H9 (cell line): ENCODE data around the gene SYTL1. TPM values are rescaled to one million over a fixed set of nuclear protein-coding genes. Genes with fewer than 3 reads are reported as not detected.

Experiments used
- DNase-seq: peaks from one replicate; pipeline ENCODE4 v3.0.0-alpha.2; 2017
- H2AFZ ChIP-seq: one replicate; pipeline ENCODE4 v1.6.1; 2013; ENCODE audit warnings: mild to moderate bottlenecking, low read length, control low read depth, moderate library complexity
- H2AK5ac ChIP-seq: 2 replicates; pipeline ENCODE4 v1.6.1; 2013; ENCODE audit warnings: low read length, control low read depth, mixed read lengths; ENCODE audit not compliant: insufficient read length
- H2BK120ac ChIP-seq: one replicate; pipeline ENCODE4 v1.6.1; 2013; ENCODE audit warnings: low read depth, mild to moderate bottlenecking, low read length, control low read depth, inconsistent platforms; ENCODE audit not compliant: poor library complexity, severe bottlenecking
- H2BK12ac ChIP-seq: 2 replicates; pipeline ENCODE4 v1.6.1; 2013; ENCODE audit warnings: low read length, control low read depth, mixed read lengths, low read depth; ENCODE audit not compliant: insufficient read length
- H2BK15ac ChIP-seq: 2 replicates; pipeline ENCODE4 v1.6.1; 2013; ENCODE audit warnings: low read depth, low read length, control low read depth
- H2BK20ac ChIP-seq: one replicate; pipeline ENCODE4 v1.6.1; 2013; ENCODE audit warnings: low read depth, mild to moderate bottlenecking, low read length, control low read depth, inconsistent platforms; ENCODE audit not compliant: poor library complexity, severe bottlenecking
- H2BK5ac ChIP-seq: 2 replicates; pipeline ENCODE4 v1.6.1; 2013; ENCODE audit warnings: low read length, control low read depth, mixed read lengths; ENCODE audit not compliant: insufficient read length
- H3K14ac ChIP-seq: 2 replicates; pipeline ENCODE4 v1.6.1; 2013; ENCODE audit warnings: low read length, control low read depth; ENCODE audit not compliant: insufficient read depth
- H3K18ac ChIP-seq: 2 replicates; pipeline ENCODE4 v1.6.1; 2013; ENCODE audit warnings: low read depth, mild to moderate bottlenecking, mixed read lengths, low read length, control low read depth; ENCODE audit not compliant: insufficient read length
- H3K23ac ChIP-seq: 2 replicates; pipeline ENCODE4 v1.6.1; 2013; ENCODE audit warnings: low read length, control low read depth, mixed read lengths, low read depth; ENCODE audit not compliant: insufficient read length
- H3K23me2 ChIP-seq: 2 replicates; pipeline ENCODE4 v1.6.1; 2013; ENCODE audit warnings: low read depth, mild to moderate bottlenecking, mixed read lengths, low read length, control low read depth; ENCODE audit not compliant: insufficient read length, poor library complexity, severe bottlenecking
- H3K27ac ChIP-seq: 2 replicates; pipeline ENCODE4 v1.5.1; 2013; ENCODE audit warnings: low read length, control low read depth, mixed read lengths, low read depth; ENCODE audit not compliant: insufficient read length
- H3K27me3 ChIP-seq: 2 replicates; pipeline ENCODE4 v1.6.1; 2013; ENCODE audit warnings: low read length, control low read depth, inconsistent platforms; ENCODE audit not compliant: insufficient read depth
- H3K4ac ChIP-seq: 2 replicates; pipeline ENCODE4 v1.6.1; 2013; ENCODE audit warnings: low read depth, mild to moderate bottlenecking, control low read depth, inconsistent platforms, low read length, moderate library complexity
- H3K4me1 ChIP-seq: 2 replicates; pipeline ENCODE4 v1.6.1; 2013; ENCODE audit warnings: low read length, control low read depth, inconsistent platforms; ENCODE audit not compliant: insufficient read depth
- H3K4me2 ChIP-seq: 2 replicates; pipeline ENCODE4 v1.6.1; 2013; ENCODE audit warnings: low read length, control low read depth, mixed read lengths; ENCODE audit not compliant: insufficient read length, insufficient read depth
- H3K56ac ChIP-seq: 2 replicates; pipeline ENCODE4 v1.6.1; 2013; ENCODE audit warnings: low read depth, mild to moderate bottlenecking, mixed read lengths, low read length, control low read depth; ENCODE audit not compliant: insufficient read length
- H3K79me1 ChIP-seq: 2 replicates; pipeline ENCODE4 v1.6.1; 2013; ENCODE audit warnings: low read depth, mild to moderate bottlenecking, moderate library complexity, low read length, control low read depth, inconsistent platforms; ENCODE audit not compliant: insufficient read depth, poor library complexity, severe bottlenecking
- H3K79me2 ChIP-seq: 2 replicates; pipeline ENCODE4 v1.6.1; 2013; ENCODE audit warnings: low read length, control low read depth, inconsistent platforms; ENCODE audit not compliant: insufficient read depth
- H3K9ac ChIP-seq: 2 replicates; pipeline ENCODE4 v1.6.1; 2013; ENCODE audit warnings: low read length, control low read depth, mixed read lengths; ENCODE audit not compliant: insufficient read length; ENCODE audit errors: extremely low read depth
- H3K9me3 ChIP-seq: one replicate; pipeline ENCODE4 v1.6.1; 2013; ENCODE audit warnings: low read depth, low read length, inconsistent platforms; ENCODE audit not compliant: control insufficient read depth
- H3T11ph ChIP-seq: one replicate; pipeline ENCODE4 v1.6.1; 2013; ENCODE audit warnings: mild to moderate bottlenecking, low read length, control low read depth, inconsistent platforms
- H4K20me1 ChIP-seq: one replicate; pipeline ENCODE4 v1.6.1; 2013; ENCODE audit not compliant: control insufficient read depth, insufficient read length, insufficient read depth
- H4K5ac ChIP-seq: 2 replicates; pipeline ENCODE4 v1.6.1; 2013; ENCODE audit warnings: low read depth, mild to moderate bottlenecking, mixed read lengths, low read length, control low read depth; ENCODE audit not compliant: insufficient read length
- H4K8ac ChIP-seq: replicated peaks from 2 replicates; pipeline ENCODE4 v1.6.1; 2013; ENCODE audit warnings: low read length, control low read depth, mixed read lengths, low read depth; ENCODE audit not compliant: insufficient read length
- H4K91ac ChIP-seq: 2 replicates; pipeline ENCODE4 v1.6.1; 2013; ENCODE audit warnings: low read depth, mild to moderate bottlenecking, moderate library complexity, mixed read lengths, low read length, control low read depth; ENCODE audit not compliant: insufficient read length
- H3K27ac Mint-ChIP-seq, 3 experiments: 2 replicates in 2 of 3; 3 replicates in 1 of 3; pipeline ENCODE4 v1.8.0; 2020 to 2021; ENCODE audit warnings: mixed read lengths in 3 of 3, mild to moderate bottlenecking in 1 of 3, moderate library complexity in 1 of 3
- H3K27me3 Mint-ChIP-seq: 2 replicates; pipeline ENCODE4 v1.8.0; 2021; ENCODE audit warnings: low read depth, mild to moderate bottlenecking, moderate library complexity, mixed read lengths
- H3K36me3 Mint-ChIP-seq, 3 experiments: 2 replicates in 2 of 3; 3 replicates in 1 of 3; pipeline ENCODE4 v1.8.0; 2020 to 2021; ENCODE audit warnings: low read depth in 3 of 3, mixed read lengths in 3 of 3; ENCODE audit not compliant: insufficient read depth in 1 of 3
- H3K4me1 Mint-ChIP-seq, 2 experiments: 2 replicates each; pipeline ENCODE4 v1.8.0; 2020; ENCODE audit warnings: mixed read lengths in 2 of 2
- H3K4me3 Mint-ChIP-seq, 2 experiments: 2 replicates in 1 of 2; 3 replicates in 1 of 2; pipeline ENCODE4 v1.8.0; 2020 to 2021; ENCODE audit warnings: mild to moderate bottlenecking in 2 of 2, mixed read lengths in 2 of 2, moderate library complexity in 1 of 2
- H3K9me3 Mint-ChIP-seq, 2 experiments: 2 replicates in 1 of 2; 3 replicates in 1 of 2; pipeline ENCODE4 v1.8.0; 2020; ENCODE audit warnings: mild to moderate bottlenecking in 2 of 2, mixed read lengths in 2 of 2, moderate library complexity in 1 of 2
- WGBS: extraction: QIAGEN DNeasy Blood & Tissue Kit; methylation state at CpG from one replicate; pipeline ENCODE4 v1.1.7; 2013; ENCODE audit warnings: missing lambda C conversion rate, low lambda C conversion rate, mixed read lengths; ENCODE audit not compliant: insufficient read length; ENCODE audit errors: extremely low coverage; 5-methylcytosine and 5-hydroxymethylcytosine counted together
- total RNA-seq: library from RNA; stranded (reverse); gene quantifications from 2 replicates; pipeline ENCODE4 v1.2.1, GENCODE V29; 2021
- TF ChIP-seq, protein P1 (sequence below): fragments of 200-600 bp; sonication (generic); conservative IDR thresholded peaks from 3 replicates; pipeline ENCODE4 v1.8.0; 2021; ENCODE audit warnings: antibody characterized with exemption, mild to moderate bottlenecking

Gene SYTL1
- total RNA-seq, 1 experiment from 2014 or later, result 12.0 TPM

DNA sequence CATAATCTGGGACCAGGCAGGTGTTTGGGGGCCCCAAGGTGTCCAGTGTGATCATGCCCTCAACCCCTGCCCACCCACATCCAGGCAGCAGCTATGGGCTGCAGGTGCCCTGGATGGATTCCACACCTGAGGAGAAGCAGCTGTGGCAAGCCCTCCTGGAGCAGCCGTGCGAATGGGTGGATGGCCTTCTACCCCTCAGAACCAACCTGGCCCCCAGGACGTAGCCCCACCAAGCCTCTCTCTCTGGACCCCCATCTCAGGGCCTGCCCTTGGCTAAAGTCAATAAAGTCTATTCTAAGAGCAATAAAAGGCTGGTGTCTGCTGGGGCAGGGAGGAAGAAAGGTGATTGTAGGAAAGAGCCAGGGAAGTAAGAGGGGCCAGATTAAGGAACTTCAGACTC lies 11.8 kb downstream of the SYTL1 start:
- Histone ChIP-seq H4K91ac (no peak overlapping the region), H3K4me1 (no peaks in the 10 kb centered on the region), H2AFZ (no peak overlapping the region), H3T11ph (no peak overlapping the region), H3K23ac (no peak overlapping the region), H2BK120ac (no peak overlapping the region), H3K14ac (no peak overlapping the region), H3K23me2 (peaks cover 21% of the 10 kb centered on the region), H3K79me2 (no peaks in the 10 kb centered on the region), H4K20me1 (no peaks in the 10 kb centered on the region), H3K56ac (no peak overlapping the region), H4K8ac (no peak overlapping the region), H2BK12ac (no peak overlapping the region), H3K9me3 (no peaks in the 10 kb centered on the region), H3K18ac (no peak overlapping the region), H3K4ac (no peak overlapping the region), H3K4me2 (no peak overlapping the region), H4K5ac (no peak overlapping the region), H3K79me1 (no peaks in the 10 kb centered on the region), H2BK5ac (no peak overlapping the region), H3K9ac (no peak overlapping the region), H2BK20ac (no peak overlapping the region), H2AK5ac (no peak overlapping the region), H2BK15ac (no peak overlapping the region), H3K27ac (no peak overlapping the region), H3K27me3 (peaks cover 2% of the 10 kb centered on the region; the same call in 1 of the 2 replicates)
- DNase-seq, result no peak
- Mint-ChIP-seq H3K27ac (no peak overlapping the region), H3K27me3 (peaks cover 37% of the 10 kb centered on the region), H3K4me3 (no peak overlapping the region; a peak in 1 of 5 replicates), H3K36me3 (peaks cover 0 to 7% (median 0%) of the 10 kb centered on the region in 3 experiments; a peak in 3 of 7 replicates), H3K4me1 (peaks cover 12 to 24% of the 10 kb centered on the region in 2 experiments), H3K9me3 (no peaks in the 10 kb centered on the region)
- no CpG with 5 or more reads among the region's 3 CpGs for WGBS
- TF ChIP-seq, protein P1, sequence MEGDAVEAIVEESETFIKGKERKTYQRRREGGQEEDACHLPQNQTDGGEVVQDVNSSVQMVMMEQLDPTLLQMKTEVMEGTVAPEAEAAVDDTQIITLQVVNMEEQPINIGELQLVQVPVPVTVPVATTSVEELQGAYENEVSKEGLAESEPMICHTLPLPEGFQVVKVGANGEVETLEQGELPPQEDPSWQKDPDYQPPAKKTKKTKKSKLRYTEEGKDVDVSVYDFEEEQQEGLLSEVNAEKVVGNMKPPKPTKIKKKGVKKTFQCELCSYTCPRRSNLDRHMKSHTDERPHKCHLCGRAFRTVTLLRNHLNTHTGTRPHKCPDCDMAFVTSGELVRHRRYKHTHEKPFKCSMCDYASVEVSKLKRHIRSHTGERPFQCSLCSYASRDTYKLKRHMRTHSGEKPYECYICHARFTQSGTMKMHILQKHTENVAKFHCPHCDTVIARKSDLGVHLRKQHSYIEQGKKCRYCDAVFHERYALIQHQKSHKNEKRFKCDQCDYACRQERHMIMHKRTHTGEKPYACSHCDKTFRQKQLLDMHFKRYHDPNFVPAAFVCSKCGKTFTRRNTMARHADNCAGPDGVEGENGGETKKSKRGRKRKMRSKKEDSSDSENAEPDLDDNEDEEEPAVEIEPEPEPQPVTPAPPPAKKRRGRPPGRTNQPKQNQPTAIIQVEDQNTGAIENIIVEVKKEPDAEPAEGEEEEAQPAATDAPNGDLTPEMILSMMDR, result no peak
